ENCODE data around the gene SLC25A23.
A peak's percentile ranks its signal among the peaks of the same experiment; 100 is the strongest.

Gene SLC25A23

GRCh38 chr19:6424939-6425731 is 34.5 kb downstream of the SLC25A23 start:
- peak; percentile 99 for DNase-seq (ENCODE audit: low spot score)

GRCh38 chr19:6424195-6424938 is 35.2 kb downstream of the SLC25A23 start, which contains the start of gene KHSRP:
TSS of gene KHSRP (minus strand) at chr19:6424811. CDS start at chr19:6424701, 110 bp downstream.
- peak; percentile 66 for DNase-seq (ENCODE audit: low spot score)

- DNase-seq (ENCODE audit: low spot score): peak; percentile 79
Measured at GRCh38 chr19:6423499-6424194, 35.9 kb downstream of the SLC25A23 start.

- no peak for DNase-seq (ENCODE audit: low spot score)
Measured at GRCh38 chr19:6421075-6422014, 38.2 kb downstream of the SLC25A23 start.

- no peak for DNase-seq (ENCODE audit: low spot score)
Measured at GRCh38 chr19:6418562-6418932, 41.0 kb downstream of the SLC25A23 start.

- DNase-seq (ENCODE audit: low spot score): peak; percentile 60
Measured at GRCh38 chr19:6417713-6418561, 41.7 kb downstream of the SLC25A23 start.

- no peak for DNase-seq (ENCODE audit: low spot score)
Measured at GRCh38 chr19:6416658-6417405, 42.8 kb downstream of the SLC25A23 start.

- DNase-seq (ENCODE audit: low spot score): no peak
Measured at GRCh38 chr19:6415591-6416190, 43.9 kb downstream of the SLC25A23 start.

- no peak for DNase-seq (ENCODE audit: low spot score)
Measured at GRCh38 chr19:6414793-6415590, 44.6 kb downstream of the SLC25A23 start.

GRCh38 chr19:6413721-6414643 is 45.6 kb downstream of the SLC25A23 start:
- no peak for DNase-seq (ENCODE audit: low spot score)

- DNase-seq (ENCODE audit: low spot score): no peak
Measured at GRCh38 chr19:6413291-6413690, 46.3 kb downstream of the SLC25A23 start.

GRCh38 chr19:6412447-6413091 is 47.0 kb downstream of the SLC25A23 start:
- peak; percentile 70 for DNase-seq (ENCODE audit: low spot score)

GRCh38 chr19:6412061-6412446 is 47.5 kb downstream of the SLC25A23 start:
- no peak for DNase-seq (ENCODE audit: low spot score)

- no peak for DNase-seq (ENCODE audit: low spot score)
Measured at GRCh38 chr19:6409346-6409745, 50.2 kb downstream of the SLC25A23 start.

GRCh38 chr19:6406401-6406800 is 53.2 kb downstream of the SLC25A23 start:
- no peak for DNase-seq (ENCODE audit: low spot score)

- no peak for DNase-seq (ENCODE audit: low spot score)
Measured at GRCh38 chr19:6402837-6403608, 56.6 kb downstream of the SLC25A23 start.

All from ecto neural progenitor cell (in vitro differentiated cells).